H1 (cell line): ENCODE measurements around the gene CPLANE1. TPM values are rescaled to one million over a fixed set of nuclear protein-coding genes. Genes with fewer than 3 reads are reported as not detected.

Experiments used
- CTCF ChIA-PET: fragments of 300-600 bp; sonication (Branson Sonifier 250); formaldehyde crosslinking; loops from one replicate; lab custom pipeline; 2021; ENCODE audit not compliant: partially characterized antibody; lab: Charles Lee
- POLR2A ChIA-PET: fragments of 300-600 bp; sonication (Branson Sonifier 250); formaldehyde crosslinking; loops from one replicate; lab custom pipeline; 2021; ENCODE audit warnings: inconsistent platforms; ENCODE audit not compliant: partially characterized antibody; lab: Charles Lee
- DNase-seq, 2 experiments: peaks; one replicate each; pipeline versions ENCODE4 v3.0.0 to v3.0.0-alpha.2; 2010 to 2022; ENCODE audit warnings: low spot score in 2 of 2, low read depth in 1 of 2, mixed read lengths in 1 of 2
- FAIRE-seq: peaks from 2 replicates; lab custom pipeline; 2011; peaks lifted over from hg19 to GRCh38; lab: Jason Lieb, UNC
- H2AFZ ChIP-seq: 2 replicates; pipeline ENCODE4 v1.8.1; 2012; ENCODE audit warnings: low read length, inconsistent platforms
- H2AK5ac ChIP-seq: 2 replicates; pipeline ENCODE4 v1.6.1; 2013; ENCODE audit warnings: low read depth, low read length
- H2BK120ac ChIP-seq: replicated peaks from 2 replicates; pipeline ENCODE3; 2013; ENCODE audit warnings: low read depth, low read length, inconsistent platforms
- H2BK12ac ChIP-seq: 2 replicates; pipeline ENCODE4 v1.6.1; 2013; ENCODE audit warnings: low read depth, low read length
- H2BK15ac ChIP-seq: 2 replicates; pipeline ENCODE4 v1.6.1; 2013; ENCODE audit warnings: low read length
- H2BK20ac ChIP-seq: 2 replicates; pipeline ENCODE4 v1.6.1; 2013; ENCODE audit warnings: low read length
- H2BK5ac ChIP-seq: 2 replicates; pipeline ENCODE4 v1.6.1; 2013; ENCODE audit warnings: low read depth, low read length
- H3K14ac ChIP-seq: 2 replicates; pipeline ENCODE4 v1.6.1; 2013; ENCODE audit warnings: inconsistent platforms; ENCODE audit not compliant: insufficient read length
- H3K18ac ChIP-seq: 2 replicates; pipeline ENCODE4 v1.6.1; 2013; ENCODE audit warnings: low read length; ENCODE audit errors: extremely low read depth
- H3K23ac ChIP-seq: 2 replicates; pipeline ENCODE4 v1.6.1; 2013; ENCODE audit warnings: inconsistent platforms; ENCODE audit not compliant: insufficient read length
- H3K23me2 ChIP-seq: 2 replicates; pipeline ENCODE4 v1.6.1; 2013; ENCODE audit warnings: low read depth, low read length
- H3K27ac ChIP-seq: 2 replicates; pipeline ENCODE4 v1.6.1; 2011; ENCODE audit warnings: low read depth, low read length, inconsistent platforms
- H3K27me3 ChIP-seq, 4 experiments: replicated peaks in 1 of 4; 1 replicate in 1 of 4; 2 replicates in 3 of 4; pipeline versions ENCODE4 v1.6.1 to v1.8.1; 2011 to 2013; ENCODE audit warnings: low read length in 3 of 4, mild to moderate bottlenecking in 3 of 4, inconsistent platforms in 2 of 4, mixed read lengths in 2 of 4, moderate library complexity in 1 of 4; ENCODE audit not compliant: control insufficient read depth in 3 of 4, insufficient read depth in 3 of 4; ENCODE audit errors: extremely low read depth in 1 of 4
- H3K36me3 ChIP-seq, 4 experiments: 2 replicates each; pipeline versions ENCODE4 v1.6.1 to v1.8.1; 2011 to 2013; ENCODE audit warnings: mild to moderate bottlenecking in 4 of 4, low read length in 3 of 4, moderate library complexity in 2 of 4, control low read depth in 1 of 4, inconsistent platforms in 1 of 4; ENCODE audit not compliant: insufficient read depth in 4 of 4, control insufficient read depth in 2 of 4
- H3K4ac ChIP-seq: replicated peaks from 2 replicates; pipeline ENCODE3; 2013; ENCODE audit warnings: low read length, low read depth, mixed read lengths, inconsistent platforms; ENCODE audit not compliant: insufficient read length
- H3K4me1 ChIP-seq, 4 experiments: replicated peaks in 1 of 4; 1 replicate in 1 of 4; 2 replicates in 3 of 4; pipeline versions ENCODE4 v1.6.1 to v1.8.1; 2011 to 2013; ENCODE audit warnings: low read length in 3 of 4, inconsistent platforms in 2 of 4, mixed read lengths in 1 of 4; ENCODE audit not compliant: insufficient read depth in 4 of 4, control insufficient read depth in 3 of 4
- H3K4me2 ChIP-seq, 2 experiments: 2 replicates each; pipeline versions ENCODE4 v1.6.1 to v1.8.1; 2011 to 2013; ENCODE audit warnings: low read depth in 2 of 2, low read length in 2 of 2, control low read depth in 1 of 2, inconsistent platforms in 1 of 2, mild to moderate bottlenecking in 1 of 2; ENCODE audit not compliant: insufficient read depth in 1 of 2
- H3K4me3 ChIP-seq, 4 experiments: fragments of 200-600, 300-600 bp in 1 of 4; sonication (generic), shearing (Covaris generic), sonication (Bioruptor Twin) in 1 of 4; 2 replicates each; pipeline versions ENCODE4 v1.5.1 to v1.8.1; 2011 to 2016; ENCODE audit warnings: low read length in 4 of 4, low read depth in 3 of 4, control low read depth in 2 of 4, inconsistent platforms in 2 of 4, mild to moderate bottlenecking in 2 of 4, mixed read lengths in 1 of 4, moderate library complexity in 1 of 4; ENCODE audit not compliant: insufficient read depth in 2 of 4; ENCODE audit errors: extremely low read depth in 1 of 4
- H3K56ac ChIP-seq: replicated peaks from 2 replicates; pipeline ENCODE3; 2013; ENCODE audit warnings: low read depth, mild to moderate bottlenecking, mixed read lengths, low read length, inconsistent platforms; ENCODE audit not compliant: insufficient read length
- H3K79me1 ChIP-seq: 2 replicates; pipeline ENCODE4 v1.6.1; 2013; ENCODE audit warnings: low read depth, low read length, control low read depth
- H3K79me2 ChIP-seq, 2 experiments: 2 replicates each; pipeline versions ENCODE4 v1.6.1 to v1.8.1; 2012 to 2013; ENCODE audit warnings: low read length in 2 of 2, mild to moderate bottlenecking in 2 of 2, inconsistent platforms in 1 of 2; ENCODE audit not compliant: insufficient read depth in 2 of 2, control insufficient read depth in 1 of 2
- H3K9ac ChIP-seq, 4 experiments: replicated peaks in 1 of 4; 1 replicate in 1 of 4; 2 replicates in 3 of 4; pipeline versions ENCODE4 v1.6.1 to v1.8.1; 2011 to 2013; ENCODE audit warnings: low read depth in 3 of 4, low read length in 3 of 4, control low read depth in 2 of 4, mild to moderate bottlenecking in 2 of 4, moderate library complexity in 2 of 4, inconsistent platforms in 1 of 4; ENCODE audit errors: extremely low read depth in 1 of 4
- H3K9me3 ChIP-seq, 2 experiments: 2 replicates each; pipeline versions ENCODE4 v1.6.1 to v1.8.1; 2012 to 2013; ENCODE audit warnings: mild to moderate bottlenecking in 2 of 2, moderate library complexity in 2 of 2, control low read depth in 1 of 2, inconsistent platforms in 1 of 2, low read depth in 1 of 2, low read length in 1 of 2, mixed read lengths in 1 of 2; ENCODE audit not compliant: insufficient read depth in 2 of 2
- H4K20me1 ChIP-seq, 2 experiments: replicated peaks in 1 of 2; 2 replicates each; pipeline versions ENCODE3 to v1.8.1; 2011 to 2013; ENCODE audit warnings: inconsistent platforms in 2 of 2, low read length in 2 of 2, mild to moderate bottlenecking in 1 of 2; ENCODE audit not compliant: insufficient read depth in 2 of 2, control insufficient read depth in 1 of 2
- H4K5ac ChIP-seq: 2 replicates; pipeline ENCODE4 v1.6.1; 2013; ENCODE audit warnings: low read length, low read depth, mixed read lengths, inconsistent platforms; ENCODE audit not compliant: insufficient read length
- H4K8ac ChIP-seq: 2 replicates; pipeline ENCODE4 v1.8.0; 2013; ENCODE audit warnings: mild to moderate bottlenecking, moderate library complexity, low read length, inconsistent platforms; ENCODE audit not compliant: insufficient read depth; ENCODE audit errors: extremely low read depth
- H4K91ac ChIP-seq: replicated peaks from 2 replicates; pipeline ENCODE3; 2013; ENCODE audit warnings: low read length, mixed read lengths, inconsistent platforms; ENCODE audit not compliant: insufficient read length
- TCF12 ChIP-seq: IDR thresholded peaks from 2 replicates; pipeline ENCODE4 v1.6.1; 2011; ENCODE audit warnings: low read depth, mild to moderate bottlenecking, low read length
- WGBS, 2 experiments: shearing (Covaris generic) in 1 of 2; methylation state at CpG; one replicate each; pipeline versions ENCODE4 v1.1.6 to v1.1.7; 2013 to 2015; ENCODE audit warnings: low lambda C conversion rate in 2 of 2, mixed read lengths in 2 of 2, inconsistent platforms in 1 of 2, low coverage in 1 of 2, missing lambda C conversion rate in 1 of 2; ENCODE audit not compliant: insufficient replicate concordance in 2 of 2, insufficient coverage in 1 of 2, insufficient read length in 1 of 2; ENCODE audit errors: extremely low coverage in 1 of 2, missing lambda C conversion rate in 1 of 2; 5-methylcytosine and 5-hydroxymethylcytosine counted together
- polyA plus RNA-seq, 7 experiments: library from polyadenylated mRNA; depleted of rRNA in 3 of 7; stranded (reverse) in 5 of 7; unstranded in 2 of 7; fragments of >200 nt in 5 of 7; fragments of 200-250 nt in 2 of 7; gene quantifications; 1 replicate in 5 of 7; 2 replicates in 1 of 7; 4 replicates in 1 of 7; pipeline versions ENCODE4 v1.2.1 to v1.2.3, GENCODE V29; 2011 to 2013; ENCODE audit warnings: missing spikeins in 2 of 7, mixed read lengths in 2 of 7
- total RNA-seq: library from RNA; stranded (reverse); fragmentation: NEBNext Ultra II Directional; extraction: Animal tissue kit (Norgen Biotek cat#: 25700); gene quantifications from 2 replicates; pipeline ENCODE4 v1.2.1, GENCODE V29; 2021

The CPLANE1 gene
- total and polyA plus RNA-seq, 2 of the 8 experiments (the other 6 are each of a cell fraction or from before 2014, with no cell fraction given): 2.2 to 8.8 TPM

GRCh38 chr5:37121027-37121426 lies 128.1 kb downstream of the CPLANE1 start:
- H2BK12ac ChIP-seq: no peak overlapping the region
- H3K14ac ChIP-seq: no peak overlapping the region
- no peak overlapping the region for H2BK120ac ChIP-seq
- no peaks in the 10 kb centered on the region for H3K79me1 ChIP-seq
- H3K4me3 ChIP-seq: no peak overlapping the region
- no peak overlapping the region for H2BK20ac ChIP-seq
- no peaks in the 10 kb centered on the region for H3K36me3 ChIP-seq
- H3K4me2 ChIP-seq: no peak overlapping the region
- H3K4ac ChIP-seq: no peak overlapping the region
- H3K56ac ChIP-seq: no peak overlapping the region
- H2BK15ac ChIP-seq: no peak overlapping the region
- TF ChIP-seq TCF12: no peak
- H3K27ac ChIP-seq: no peak overlapping the region
- no peaks in the 10 kb centered on the region for H3K79me2 ChIP-seq
- no peaks in the 10 kb centered on the region for H3K27me3 ChIP-seq
- H4K91ac ChIP-seq: no peak overlapping the region
- FAIRE-seq (no peak), DNase-seq (no peak)
- H3K18ac ChIP-seq: no peak overlapping the region
- H3K9ac ChIP-seq: no peak overlapping the region
- H4K5ac ChIP-seq: no peak overlapping the region
- H3K9me3 ChIP-seq: no peaks in the 10 kb centered on the region
- no peaks in the 10 kb centered on the region for H3K23me2 ChIP-seq
- WGBS, 2 experiments: 67% methylated on average over 1 of the region's 1 CpG; no CpG with 5 or more reads in 1 of the 2 experiments
- ChIA-PET CTCF (interaction anchor here (0.5 to 2.4 kb wide), 5 partner anchors 14 to 439 kb away, joined by 3 to 7 read pairs (median 4); no protein-coding TSS in a partner anchor), POLR2A (no interaction called here)
- H2AFZ ChIP-seq: no peak overlapping the region
- H4K8ac ChIP-seq: no peak overlapping the region
- H4K20me1 ChIP-seq: no peaks in the 10 kb centered on the region
- no peak overlapping the region for H2AK5ac ChIP-seq
- no peaks in the 10 kb centered on the region for H3K4me1 ChIP-seq
- no peak overlapping the region for H2BK5ac ChIP-seq
- no peak overlapping the region for H3K23ac ChIP-seq
